IMR-90 (cell line): ENCODE data around the gene OPA3.

ENCODE experiments used
- BHLHE40 ChIP-seq: fragments of 150-350 bp; IDR thresholded peaks from 2 replicates; pipeline ENCODE4 v1.6.1; 2016; ENCODE audit warnings: mild to moderate bottlenecking, low read depth, low read length
- CEBPB ChIP-seq: IDR thresholded peaks from 2 replicates; pipeline ENCODE4 v1.6.1; 2012; ENCODE audit warnings: low read depth, low read length, improper control_type of control experiment
- CHD1 ChIP-seq: IDR thresholded peaks from 2 replicates; pipeline ENCODE4 v1.6.1; 2012; ENCODE audit warnings: low read depth, low read length, improper control_type of control experiment
- CTCF ChIP-seq: conservative IDR thresholded peaks from 2 replicates; pipeline ENCODE4 v1.5.1; 2012; ENCODE audit warnings: mild to moderate bottlenecking, low read depth, low read length, improper control_type of control experiment
- ELK1 ChIP-seq: fragments of 150-350 bp; IDR thresholded peaks from 2 replicates; pipeline ENCODE4 v1.6.1; 2016; ENCODE audit warnings: low read depth, mild to moderate bottlenecking, low read length, moderate library complexity, borderline replicate concordance
- FOS ChIP-seq: fragments of 150-350 bp; IDR thresholded peaks from 2 replicates; pipeline ENCODE4 v1.6.1; 2016; ENCODE audit warnings: low read depth, low read length
- MAZ ChIP-seq: IDR thresholded peaks from 2 replicates; pipeline ENCODE4 v1.6.1; 2012; ENCODE audit warnings: low read depth, mild to moderate bottlenecking, low read length, improper control_type of control experiment, moderate library complexity, borderline replicate concordance
- MXI1 ChIP-seq: IDR thresholded peaks from 2 replicates; pipeline ENCODE4 v1.6.1; 2012; ENCODE audit warnings: low read depth, mild to moderate bottlenecking, low read length, moderate library complexity, borderline replicate concordance
- NFE2L2 ChIP-seq: fragments of 150-350 bp; IDR thresholded peaks from 2 replicates; pipeline ENCODE4 v1.6.1; 2016; ENCODE audit warnings: low read depth, mild to moderate bottlenecking, low read length
- POLR2A ChIP-seq: IDR thresholded peaks from 2 replicates; pipeline ENCODE4 v1.6.1; 2012; ENCODE audit warnings: mild to moderate bottlenecking, low read depth, low read length
- RAD21 ChIP-seq: IDR thresholded peaks from 2 replicates; pipeline ENCODE4 v1.6.1; 2012; ENCODE audit warnings: low read length, improper control_type of control experiment
- SMC3 ChIP-seq: fragments of 150-350 bp; IDR thresholded peaks from 2 replicates; pipeline ENCODE4 v1.6.1; 2016; ENCODE audit warnings: low read depth, mild to moderate bottlenecking, antibody characterized with exemption, low read length, moderate library complexity
- USF2 ChIP-seq: fragments of 150-350 bp; IDR thresholded peaks from 2 replicates; pipeline ENCODE4 v1.6.1; 2017; ENCODE audit warnings: mild to moderate bottlenecking, antibody characterized with exemption, low read length, low read depth

- TF ChIP-seq POLR2A (peak; percentile 97), CTCF (no peak), BHLHE40 (peak; percentile 54; the same call in 1 of the 2 replicates), FOS (peak; percentile 58; the same call in 1 of the 2 replicates), MXI1 (peak; percentile 61; the same call in 1 of the 2 replicates), RAD21 (no peak; the same call in 1 of the 2 replicates), MAZ (peak; percentile 98), CEBPB (no peak), SMC3 (no peak), NFE2L2 (peak; percentile 10; the same call in 1 of the 2 replicates), USF2 (peak; percentile 72), CHD1 (no peak), ELK1 (no peak)
Measured at GRCh38 chr19:45584332-45585157, at the start of gene OPA3.
